HepG2 (cell line): ENCODE results near the gene ZKSCAN1. TPM values are rescaled to one million over a fixed set of nuclear protein-coding genes. Genes with fewer than 3 reads are reported as not detected.

Experiments
- DR1 ChIP-seq: sonication (generic); formaldehyde crosslinking; IDR thresholded peaks from 2 replicates; pipeline ENCODE4 v1.8.0; 2021; ENCODE audit warnings: mild to moderate bottlenecking, missing genetic modification reagents, inconsistent platforms
- FOXC1 ChIP-seq: sonication (generic); formaldehyde crosslinking; IDR thresholded peaks from 2 replicates; pipeline ENCODE4 v1.8.0; 2022; ENCODE audit warnings: mild to moderate bottlenecking, missing genetic modification reagents, borderline replicate concordance
- GABPA ChIP-seq, 2 experiments: IDR thresholded peaks; 2 replicates each; pipeline ENCODE4 v1.6.1; 2011 to 2016; ENCODE audit warnings: low read depth in 2 of 2, low read length in 1 of 2, missing biosample characterization in 1 of 2, missing genetic modification characterization in 1 of 2
- JUND ChIP-seq: sonication (generic); formaldehyde crosslinking; IDR thresholded peaks from 2 replicates; pipeline ENCODE4 v1.8.0; 2022; ENCODE audit warnings: mild to moderate bottlenecking, missing genetic modification reagents
- KDM5B ChIP-seq: sonication (generic); formaldehyde crosslinking; IDR thresholded peaks from 2 replicates; pipeline ENCODE4 v1.4.0; 2020; ENCODE audit warnings: missing genetic modification reagents, mild to moderate bottlenecking, borderline replicate concordance
- KLF11 ChIP-seq: IDR thresholded peaks from 2 replicates; pipeline ENCODE4 v1.6.1; 2016; ENCODE audit warnings: missing compliant biosample characterization
- NONO ChIP-seq, 2 experiments: fragments of 450-650 bp in 1 of 2; sonication (generic) in 1 of 2; formaldehyde crosslinking in 1 of 2; IDR thresholded peaks in 1 of 2; conservative IDR thresholded peaks in 1 of 2; 2 replicates each; pipeline versions ENCODE4 v1.6.1 to v1.8.0; 2017 to 2022; ENCODE audit warnings: mild to moderate bottlenecking in 1 of 2, missing genetic modification reagents in 1 of 2, moderate library complexity in 1 of 2
- NR2F6 ChIP-seq, 2 experiments: IDR thresholded peaks; 2 replicates each; pipeline ENCODE4 v1.6.1; 2016; ENCODE audit warnings: antibody characterized with exemption in 1 of 2, mild to moderate bottlenecking in 1 of 2
- PRMT3 ChIP-seq: sonication (generic); formaldehyde crosslinking; IDR thresholded peaks from 2 replicates; pipeline ENCODE4 v1.8.1; 2022; ENCODE audit warnings: low read depth, mild to moderate bottlenecking, moderate library complexity, missing genetic modification reagents, borderline replicate concordance
- TCF7 ChIP-seq: sonication (generic); IDR thresholded peaks from 2 replicates; pipeline ENCODE4 v1.6.1; 2016; ENCODE audit warnings: antibody characterized with exemption, low read depth
- TOE1 ChIP-seq: sonication (generic); formaldehyde crosslinking; IDR thresholded peaks from 2 replicates; pipeline ENCODE4 v1.4.0; 2020; ENCODE audit warnings: mild to moderate bottlenecking, missing genetic modification reagents
- ZKSCAN5 ChIP-seq: sonication (generic); formaldehyde crosslinking; IDR thresholded peaks from 2 replicates; pipeline ENCODE4 v1.5.1; 2020; ENCODE audit warnings: mild to moderate bottlenecking, missing genetic modification reagents
- polyA plus RNA-seq, 8 experiments: library from polyadenylated mRNA; depleted of rRNA in 3 of 8; stranded (reverse) in 7 of 8; unstranded in 1 of 8; fragments of >200 nt; fragmentation: Illumina TruSeq in 4 of 8; extraction: Trizol in 4 of 8; gene quantifications; 2 replicates each; pipeline versions ENCODE4 v1.2.1 to v1.2.3, GENCODE V29; 2011 to 2016; ENCODE audit warnings: low read depth in 4 of 8, missing spikeins in 1 of 8, mixed read lengths in 1 of 8; ENCODE audit not compliant: insufficient read depth in 1 of 8
- total RNA-seq, 5 experiments: library from RNA; depleted of rRNA; stranded (reverse); fragments of >200 nt; fragmentation: Illumina TruSeq; extraction: Trizol; gene quantifications; 2 replicates each; pipeline ENCODE4 v1.2.3, GENCODE V29; 2016; ENCODE audit warnings: low read depth in 1 of 5
- TF ChIP-seq, protein P1 (sequence below): sonication (generic); formaldehyde crosslinking; IDR thresholded peaks from 2 replicates; pipeline ENCODE4 v1.5.0; 2020; ENCODE audit warnings: mild to moderate bottlenecking, missing genetic modification reagents, moderate library complexity
- TF ChIP-seq, protein P2 (sequence below): sonication (generic); formaldehyde crosslinking; IDR thresholded peaks from 2 replicates; pipeline ENCODE4 v1.4.0; 2020; ENCODE audit warnings: low read depth, mild to moderate bottlenecking, missing genetic modification reagents
- TF ChIP-seq, protein P3 (sequence below): sonication (generic); formaldehyde crosslinking; IDR thresholded peaks from 2 replicates; pipeline ENCODE4 v1.4.0; 2020; ENCODE audit warnings: missing genetic modification reagents
- TF ChIP-seq, protein P4 (sequence below): IDR thresholded peaks from 2 replicates; pipeline ENCODE4 v1.6.1; 2016; ENCODE audit warnings: mild to moderate bottlenecking, missing biosample characterization, missing genetic modification reagents
- TF ChIP-seq, protein P5 (sequence below): sonication (generic); formaldehyde crosslinking; IDR thresholded peaks from 2 replicates; pipeline ENCODE4 v1.8.0; 2022; ENCODE audit warnings: mild to moderate bottlenecking, missing genetic modification reagents, borderline replicate concordance

The ZKSCAN1 gene
- total and polyA plus RNA-seq, 2 of the 13 experiments (the other 11 are each of a cell fraction or from before 2014, with no cell fraction given) = 46.4 to 60.6 TPM

DNA sequence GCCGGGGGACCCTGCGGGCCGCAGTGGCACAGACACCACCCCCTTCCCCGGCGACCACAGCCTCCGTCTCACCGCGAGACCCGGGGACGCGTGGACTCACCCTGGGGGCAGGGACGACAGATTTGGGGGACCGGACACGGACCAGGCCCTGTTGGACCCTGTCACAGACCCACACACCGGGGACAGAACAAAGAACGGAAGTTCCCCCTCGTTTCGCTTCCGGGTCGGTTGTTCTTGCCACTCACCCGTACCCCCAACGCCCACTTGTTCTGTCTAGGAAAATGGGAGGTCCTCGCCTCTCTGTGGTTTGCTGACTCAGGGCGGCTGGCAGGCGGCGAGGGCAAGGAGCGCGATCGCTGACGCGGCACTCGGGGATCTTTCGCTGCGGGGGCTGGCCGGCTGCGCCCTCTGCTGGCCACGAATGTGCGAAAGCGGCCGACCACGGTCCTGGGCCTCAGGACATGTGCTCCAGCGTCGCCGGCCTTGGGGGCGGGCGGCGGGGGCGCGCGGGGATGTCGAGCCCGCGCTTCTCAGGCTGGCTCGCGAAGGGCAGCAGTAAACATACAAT, 66.2 kb downstream of the ZKSCAN1 start, which contains the start of gene ZNF3 (continued):
- TF ChIP-seq, protein P1, sequence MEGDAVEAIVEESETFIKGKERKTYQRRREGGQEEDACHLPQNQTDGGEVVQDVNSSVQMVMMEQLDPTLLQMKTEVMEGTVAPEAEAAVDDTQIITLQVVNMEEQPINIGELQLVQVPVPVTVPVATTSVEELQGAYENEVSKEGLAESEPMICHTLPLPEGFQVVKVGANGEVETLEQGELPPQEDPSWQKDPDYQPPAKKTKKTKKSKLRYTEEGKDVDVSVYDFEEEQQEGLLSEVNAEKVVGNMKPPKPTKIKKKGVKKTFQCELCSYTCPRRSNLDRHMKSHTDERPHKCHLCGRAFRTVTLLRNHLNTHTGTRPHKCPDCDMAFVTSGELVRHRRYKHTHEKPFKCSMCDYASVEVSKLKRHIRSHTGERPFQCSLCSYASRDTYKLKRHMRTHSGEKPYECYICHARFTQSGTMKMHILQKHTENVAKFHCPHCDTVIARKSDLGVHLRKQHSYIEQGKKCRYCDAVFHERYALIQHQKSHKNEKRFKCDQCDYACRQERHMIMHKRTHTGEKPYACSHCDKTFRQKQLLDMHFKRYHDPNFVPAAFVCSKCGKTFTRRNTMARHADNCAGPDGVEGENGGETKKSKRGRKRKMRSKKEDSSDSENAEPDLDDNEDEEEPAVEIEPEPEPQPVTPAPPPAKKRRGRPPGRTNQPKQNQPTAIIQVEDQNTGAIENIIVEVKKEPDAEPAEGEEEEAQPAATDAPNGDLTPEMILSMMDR = peak; percentile 98
- TF ChIP-seq TOE1 (CRISPR knock-in tag) (peak; percentile 72), KDM5B (CRISPR knock-in tag) (peak; percentile 92), NONO (IDR thresholded peaks at IDR 0.05) (no peak), NONO (CRISPR knock-in tag; conservative IDR thresholded peaks at IDR 0.05) (peak; percentile 99), ZKSCAN5 (CRISPR knock-in tag) (no peak), TCF7 (no peak), GABPA (IDR thresholded peaks at IDR 0.05; ENCODE audit: low read depth, low read length) (peak; percentile 98), GABPA (CRISPR knock-in tag; IDR thresholded peaks at IDR 0.05; ENCODE audit: low read depth) (peak; percentile 98), PRMT3 (CRISPR knock-in tag) (peak; percentile 91; the same call in 1 of the 2 replicates), FOXC1 (CRISPR knock-in tag) (peak; percentile 91), DR1 (CRISPR knock-in tag) (peak; percentile 85), KLF11 (CRISPR knock-in tag) (peak; percentile 77; the same call in 1 of the 2 replicates), JUND (CRISPR knock-in tag) (no peak), NR2F6 (IDR thresholded peaks at IDR 0.05) (no peak), NR2F6 (CRISPR knock-in tag; IDR thresholded peaks at IDR 0.05) (peak; percentile 85)
- TF ChIP-seq, protein P2, sequence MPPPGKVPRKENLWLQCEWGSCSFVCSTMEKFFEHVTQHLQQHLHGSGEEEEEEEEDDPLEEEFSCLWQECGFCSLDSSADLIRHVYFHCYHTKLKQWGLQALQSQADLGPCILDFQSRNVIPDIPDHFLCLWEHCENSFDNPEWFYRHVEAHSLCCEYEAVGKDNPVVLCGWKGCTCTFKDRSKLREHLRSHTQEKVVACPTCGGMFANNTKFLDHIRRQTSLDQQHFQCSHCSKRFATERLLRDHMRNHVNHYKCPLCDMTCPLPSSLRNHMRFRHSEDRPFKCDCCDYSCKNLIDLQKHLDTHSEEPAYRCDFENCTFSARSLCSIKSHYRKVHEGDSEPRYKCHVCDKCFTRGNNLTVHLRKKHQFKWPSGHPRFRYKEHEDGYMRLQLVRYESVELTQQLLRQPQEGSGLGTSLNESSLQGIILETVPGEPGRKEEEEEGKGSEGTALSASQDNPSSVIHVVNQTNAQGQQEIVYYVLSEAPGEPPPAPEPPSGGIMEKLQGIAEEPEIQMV (CRISPR knock-in tag) = 0 out of 2 replicates have a peak, but pooled peaks have one; percentile 54
- TF ChIP-seq, protein P3, sequence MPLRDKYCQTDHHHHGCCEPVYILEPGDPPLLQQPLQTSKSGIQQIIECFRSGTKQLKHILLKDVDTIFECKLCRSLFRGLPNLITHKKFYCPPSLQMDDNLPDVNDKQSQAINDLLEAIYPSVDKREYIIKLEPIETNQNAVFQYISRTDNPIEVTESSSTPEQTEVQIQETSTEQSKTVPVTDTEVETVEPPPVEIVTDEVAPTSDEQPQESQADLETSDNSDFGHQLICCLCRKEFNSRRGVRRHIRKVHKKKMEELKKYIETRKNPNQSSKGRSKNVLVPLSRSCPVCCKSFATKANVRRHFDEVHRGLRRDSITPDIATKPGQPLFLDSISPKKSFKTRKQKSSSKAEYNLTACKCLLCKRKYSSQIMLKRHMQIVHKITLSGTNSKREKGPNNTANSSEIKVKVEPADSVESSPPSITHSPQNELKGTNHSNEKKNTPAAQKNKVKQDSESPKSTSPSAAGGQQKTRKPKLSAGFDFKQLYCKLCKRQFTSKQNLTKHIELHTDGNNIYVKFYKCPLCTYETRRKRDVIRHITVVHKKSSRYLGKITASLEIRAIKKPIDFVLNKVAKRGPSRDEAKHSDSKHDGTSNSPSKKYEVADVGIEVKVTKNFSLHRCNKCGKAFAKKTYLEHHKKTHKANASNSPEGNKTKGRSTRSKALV (CRISPR knock-in tag) = no peak
- TF ChIP-seq, protein P4, sequence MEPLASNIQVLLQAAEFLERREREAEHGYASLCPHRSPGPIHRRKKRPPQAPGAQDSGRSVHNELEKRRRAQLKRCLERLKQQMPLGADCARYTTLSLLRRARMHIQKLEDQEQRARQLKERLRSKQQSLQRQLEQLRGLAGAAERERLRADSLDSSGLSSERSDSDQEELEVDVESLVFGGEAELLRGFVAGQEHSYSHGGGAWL (CRISPR knock-in tag) = peak; percentile 78
- TF ChIP-seq, protein P5, sequence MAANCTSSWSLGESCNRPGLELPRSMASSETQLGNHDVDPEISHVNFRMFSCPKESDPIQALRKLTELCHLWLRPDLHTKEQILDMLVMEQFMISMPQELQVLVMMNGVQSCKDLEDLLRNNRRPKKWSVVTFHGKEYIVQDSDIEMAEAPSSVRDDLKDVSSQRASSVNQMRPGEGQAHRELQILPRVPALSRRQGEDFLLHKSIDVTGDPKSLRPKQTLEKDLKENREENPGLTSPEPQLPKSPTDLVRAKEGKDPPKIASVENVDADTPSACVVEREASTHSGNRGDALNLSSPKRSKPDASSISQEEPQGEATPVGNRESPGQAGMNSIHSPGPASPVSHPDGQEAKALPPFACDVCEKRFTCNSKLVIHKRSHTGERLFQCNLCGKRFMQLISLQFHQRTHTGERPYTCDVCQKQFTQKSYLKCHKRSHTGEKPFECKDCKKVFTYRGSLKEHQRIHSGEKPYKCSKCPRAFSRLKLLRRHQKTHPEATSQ (CRISPR knock-in tag) = peak; percentile 67
